Endothelial cell of umbilical vein (primary cell): Measurements from ENCODE around the gene MRPL12. TPM values are rescaled to one million over a fixed set of nuclear protein-coding genes. Genes with fewer than 3 reads are reported as not detected.
A peak's percentile ranks its signal among the peaks of the same experiment; 100 is the strongest.

Experiments used
- BruUV-seq: library from RNA; stranded (reverse); fragments of 400-500 nt; replicated peaks from 2 replicates; lab custom pipeline; 2021; lab: Mats Ljungman, UMichigan
- CTCF ChIA-PET: fragments of 300-600, 350-600 bp; sonication (Branson Sonifier 250); formaldehyde crosslinking; loops from one replicate; lab custom pipeline; 2021; ENCODE audit warnings: antibody characterized with exemption, inconsistent platforms; lab: Charles Lee
- POLR2A ChIA-PET: fragments of 300-600, 350-600 bp; sonication (Branson Sonifier 250); formaldehyde crosslinking; loops from one replicate; lab custom pipeline; 2021; ENCODE audit warnings: antibody characterized with exemption, inconsistent platforms; lab: Charles Lee
- DNase-seq: peaks from one replicate; pipeline ENCODE4 v3.0.0-alpha.2; 2011; ENCODE audit warnings: low read depth, low spot score
- FAIRE-seq: peaks from 2 replicates; lab custom pipeline; 2011; peaks lifted over from hg19 to GRCh38; lab: Jason Lieb, UNC
- H2AFZ ChIP-seq: 2 replicates; pipeline ENCODE4 v1.6.0; 2012; ENCODE audit warnings: low read depth, low read length, control low read depth, inconsistent platforms
- H3K27ac ChIP-seq: 2 replicates; pipeline ENCODE4 v1.5.1; 2011; ENCODE audit warnings: low read depth, mild to moderate bottlenecking, control low read depth, low read length, moderate library complexity; ENCODE audit not compliant: insufficient read depth
- H3K27me3 ChIP-seq, 2 experiments: 2 replicates each; pipeline versions ENCODE4 v1.6.0 to v1.6.1; 2011; ENCODE audit warnings: low read length in 2 of 2, mixed read lengths in 1 of 2; ENCODE audit not compliant: control insufficient read depth in 2 of 2, insufficient read depth in 2 of 2
- H3K36me3 ChIP-seq, 2 experiments: 2 replicates in 1 of 2; 3 replicates in 1 of 2; pipeline ENCODE4 v1.5.1; 2011; ENCODE audit warnings: low read length in 2 of 2, mild to moderate bottlenecking in 1 of 2, moderate library complexity in 1 of 2; ENCODE audit not compliant: control insufficient read depth in 2 of 2, insufficient read depth in 2 of 2; ENCODE audit errors: extremely low read depth in 1 of 2
- H3K4me1 ChIP-seq: 3 replicates; pipeline ENCODE4 v1.5.1; 2011; ENCODE audit warnings: mild to moderate bottlenecking, low read length; ENCODE audit not compliant: control insufficient read depth, insufficient read depth; ENCODE audit errors: extremely low read depth
- H3K4me2 ChIP-seq: 2 replicates; pipeline ENCODE4 v1.6.1; 2011; ENCODE audit warnings: low read length, control low read depth, mixed read lengths; ENCODE audit not compliant: insufficient read depth
- H3K4me3 ChIP-seq, 3 experiments: fragments of 200-600 bp in 1 of 3; sonication (generic), shearing (Covaris generic) in 1 of 3; replicated peaks in 1 of 3; 2 replicates each; pipeline ENCODE4 v1.5.1; 2011 to 2016; ENCODE audit warnings: control low read depth in 3 of 3, low read length in 3 of 3, mild to moderate bottlenecking in 2 of 3, inconsistent platforms in 1 of 3, low read depth in 1 of 3, moderate library complexity in 1 of 3; ENCODE audit not compliant: insufficient read depth in 1 of 3
- H3K79me2 ChIP-seq: 2 replicates; pipeline ENCODE4 v1.6.0; 2012; ENCODE audit warnings: low read length, inconsistent platforms; ENCODE audit not compliant: control insufficient read depth, insufficient read depth
- H3K9ac ChIP-seq: replicated peaks from 2 replicates; pipeline ENCODE3; 2011; ENCODE audit warnings: low read length, control low read depth; ENCODE audit not compliant: insufficient read depth; ENCODE audit errors: extremely low read depth
- H3K9me1 ChIP-seq: replicated peaks from 3 replicates; pipeline ENCODE4 v1.6.0; 2011; ENCODE audit warnings: mild to moderate bottlenecking, low read length; ENCODE audit not compliant: control insufficient read depth, insufficient read depth; ENCODE audit errors: extremely low read depth
- H3K9me3 ChIP-seq: replicated peaks from 2 replicates; pipeline ENCODE4 v1.5.1; 2012; ENCODE audit warnings: low read length, inconsistent platforms; ENCODE audit not compliant: control insufficient read depth, insufficient read depth
- H4K20me1 ChIP-seq: replicated peaks from 2 replicates; pipeline ENCODE3; 2011; ENCODE audit warnings: mild to moderate bottlenecking, low read length; ENCODE audit not compliant: control insufficient read depth, insufficient read depth; ENCODE audit errors: extremely low read depth
- EZH2 ChIP-seq: IDR thresholded peaks from 2 replicates; pipeline ENCODE4 v1.6.1; 2012; ENCODE audit warnings: borderline replicate concordance, low read depth, mild to moderate bottlenecking, moderate library complexity, low read length, inconsistent platforms; ENCODE audit not compliant: severe bottlenecking
- FOS ChIP-seq: IDR thresholded peaks from 2 replicates; pipeline ENCODE4 v1.6.1; 2011; ENCODE audit warnings: mild to moderate bottlenecking, low read length, moderate library complexity, borderline replicate concordance; ENCODE audit not compliant: insufficient read depth
- GATA2 ChIP-seq: IDR thresholded peaks from 2 replicates; pipeline ENCODE4 v1.7.0; 2011; ENCODE audit warnings: low read depth, mild to moderate bottlenecking, moderate library complexity, mixed read lengths, low read length; ENCODE audit not compliant: insufficient read length, insufficient read depth
- JUN ChIP-seq: IDR thresholded peaks from 2 replicates; pipeline ENCODE4 v1.6.1; 2011; ENCODE audit warnings: borderline replicate concordance, low read depth; ENCODE audit not compliant: insufficient read length, insufficient read depth
- MYC ChIP-seq: IDR thresholded peaks from one replicate; pipeline ENCODE4 v1.6.1; 2011; ENCODE audit warnings: mild to moderate bottlenecking, low read depth, low read length
- POLR2A ChIP-seq: IDR thresholded peaks from 2 replicates; pipeline ENCODE4 v1.6.1; 2012; ENCODE audit warnings: low read depth, mild to moderate bottlenecking, control low read depth, low read length
- POLR2AphosphoS5 ChIP-seq: IDR thresholded peaks from 2 replicates; pipeline ENCODE4 v1.6.1; 2012; ENCODE audit warnings: low read depth, mild to moderate bottlenecking, control low read depth, low read length, moderate library complexity; ENCODE audit not compliant: insufficient read depth
- dilution Hi-C: fragments of 300-500 bp; cut with MboI; formaldehyde crosslinking; loops from one replicate; pipeline ENCODE4 v1.15.0; 2019; ENCODE audit warnings: low sequenced_read_pairs; ENCODE audit not compliant: extremely low pct_ligation_motif_present
- intact Hi-C: fragments of 100-400 bp; cut with micrococcal nuclease; formaldehyde crosslinking; loops from one replicate; pipeline ENCODE4 v1.10.0; 2022
- polyA plus RNA-seq, 4 experiments: library from polyadenylated mRNA; depleted of rRNA in 3 of 4; stranded (reverse) in 3 of 4; unstranded in 1 of 4; fragments of >200 nt; gene quantifications; 2 replicates each; pipeline versions ENCODE4 v1.2.1 to v1.2.3, GENCODE V29; 2011 to 2012; ENCODE audit warnings: missing spikeins in 1 of 4
- total RNA-seq: library from RNA; stranded (reverse); gene quantifications from 2 replicates; pipeline ENCODE4 v1.2.3, GENCODE V29; 2021
- TF ChIP-seq, protein P1 (sequence below): IDR thresholded peaks from 2 replicates; pipeline ENCODE4 v1.6.1; 2011; ENCODE audit not compliant: insufficient read depth, insufficient read length
- TF ChIP-seq, protein P2 (sequence below), 2 donors: IDR thresholded peaks; 1 replicate in 1 of 2; 2 replicates in 1 of 2; pipeline ENCODE4 v1.5.1; 2011; ENCODE audit warnings: low read length in 2 of 2, mild to moderate bottlenecking in 2 of 2, moderate library complexity in 2 of 2, control low read depth in 1 of 2, inconsistent platforms in 1 of 2, low read depth in 1 of 2; ENCODE audit not compliant: insufficient read depth in 1 of 2; ENCODE audit errors: extremely low read depth in 1 of 2

MRPL12 gene
- total and polyA plus RNA-seq, 2 donors (not counting 3 experiments of a cell fraction or from before 2014, with no cell fraction given): 91.9 to 99.9 TPM

DNA sequence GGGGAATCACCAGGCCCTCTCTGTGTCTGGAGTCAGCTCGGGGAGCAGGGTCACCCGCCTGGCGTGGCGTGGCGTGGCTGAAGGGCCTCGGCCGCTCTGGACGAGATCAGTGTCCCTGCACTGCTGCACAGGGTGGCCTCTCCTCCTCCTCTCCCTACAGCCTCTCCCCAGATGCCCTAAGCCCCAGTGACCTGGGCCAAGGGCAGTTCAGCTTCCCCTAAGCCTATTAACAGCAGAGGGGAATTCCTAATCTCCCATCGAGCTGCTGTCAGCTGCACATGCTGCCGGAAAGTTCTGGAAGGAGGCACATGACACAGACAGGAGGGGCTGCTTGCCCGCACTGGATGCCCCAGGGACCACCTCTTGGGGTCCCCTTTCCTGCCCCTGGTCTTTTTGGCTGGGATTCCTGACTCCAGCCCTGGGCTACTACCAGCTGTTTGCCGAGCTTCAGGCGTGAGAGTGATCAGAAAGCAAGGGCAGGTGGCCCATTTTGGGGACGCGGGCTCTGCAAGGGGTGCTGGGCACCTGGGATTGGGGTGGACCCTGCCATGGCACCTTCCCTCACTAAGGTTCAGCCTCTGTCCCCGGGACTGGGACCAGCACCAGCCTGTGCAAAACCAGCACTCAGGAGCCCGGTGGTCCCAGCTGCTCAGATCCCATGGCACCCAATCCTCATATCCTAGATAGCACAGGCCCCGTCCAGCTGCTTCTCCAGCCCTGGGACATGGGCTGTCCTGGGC lies 47.6 kb upstream of the MRPL12 start:
- Histone ChIP-seq H3K4me2 (no peak overlapping the region), H3K4me1 (peaks cover 9% of the 10 kb centered on the region), H3K9me3 (no peaks in the 10 kb centered on the region), H3K27me3 (no peaks in the 10 kb centered on the region), H3K79me2 (no peaks in the 10 kb centered on the region), H3K36me3 (no peaks in the 10 kb centered on the region), H4K20me1 (no peaks in the 10 kb centered on the region), H2AFZ (no peak overlapping the region), H3K4me3 (no peak overlapping the region), H3K9ac (no peak overlapping the region), H3K9me1 (no peaks in the 10 kb centered on the region), H3K27ac (no peak overlapping the region)
- dilution Hi-C loops (no loop called here), intact Hi-C loops (no loop called here)
- DNase-seq (no peak), FAIRE-seq (no peak)
- ChIA-PET CTCF (interaction anchor here (1.9 kb wide), 1 partner anchor 21 kb away, joined by 6 read pairs; no protein-coding TSS in a partner anchor), POLR2A (interaction anchor here (2.1 kb wide), 1 partner anchor 19 kb away, joined by 4 read pairs; no protein-coding TSS in a partner anchor)
- no peak for TF ChIP-seq POLR2AphosphoS5
- no peak for TF ChIP-seq FOS
- TF ChIP-seq MYC: no peak
- TF ChIP-seq, protein P1, sequence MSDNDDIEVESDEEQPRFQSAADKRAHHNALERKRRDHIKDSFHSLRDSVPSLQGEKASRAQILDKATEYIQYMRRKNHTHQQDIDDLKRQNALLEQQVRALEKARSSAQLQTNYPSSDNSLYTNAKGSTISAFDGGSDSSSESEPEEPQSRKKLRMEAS: no peak
- no peak for TF ChIP-seq JUN
- BruUV-seq: no TSS peak

DNA sequence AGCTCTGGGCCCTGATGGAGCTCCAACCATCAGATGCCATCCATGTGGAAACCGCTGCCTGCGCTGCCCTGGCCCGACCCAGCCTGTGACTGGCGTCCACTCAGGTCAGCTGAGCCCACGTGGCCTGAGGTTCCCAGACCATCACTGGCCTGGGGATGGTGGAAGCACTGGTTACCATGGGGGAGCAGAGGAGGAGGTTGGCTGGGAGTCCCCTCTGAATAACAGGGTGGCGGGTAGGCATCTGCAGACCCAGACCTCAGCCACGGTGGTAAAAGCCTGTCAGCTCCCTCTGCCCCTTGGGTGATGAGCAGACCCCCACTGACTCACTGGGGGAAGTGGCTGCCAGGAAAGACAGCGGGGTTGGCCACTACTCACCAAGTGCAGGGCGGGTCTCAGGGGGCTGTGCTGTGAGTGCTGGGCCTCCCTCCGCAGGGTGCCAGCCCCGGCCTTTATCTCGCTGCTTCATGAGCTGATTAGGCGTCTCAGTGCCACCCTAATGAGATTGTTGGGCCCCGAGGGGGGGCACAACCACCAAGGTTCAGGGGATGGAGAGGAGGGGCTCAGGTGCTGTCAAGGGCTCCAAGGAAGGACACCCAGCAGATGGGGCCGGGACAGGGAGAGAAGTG lies 46.9 kb upstream of the MRPL12 start, which contains the start of gene PDE6G:
PDE6G (minus strand) TSS at position 425 of the 626 bp plus-strand sequence. CDS start 3,237 bp downstream, outside the sequence.
- intact Hi-C loops (no loop called here), dilution Hi-C loops (no loop called here)
- POLR2A ChIA-PET: interaction anchor here (2.1 kb wide), 1 partner anchor 20 kb away, joined by 4 read pairs; no protein-coding TSS in a partner anchor
- no peak for DNase-seq
- H3K79me2 ChIP-seq: no peaks in the 10 kb centered on the region
- TF ChIP-seq POLR2A (no peak), JUN (no peak), EZH2 (no peak), MYC (no peak), FOS (no peak), GATA2 (no peak), POLR2AphosphoS5 (no peak)
- TF ChIP-seq, protein P1: no peak
- TF ChIP-seq, protein P2, sequence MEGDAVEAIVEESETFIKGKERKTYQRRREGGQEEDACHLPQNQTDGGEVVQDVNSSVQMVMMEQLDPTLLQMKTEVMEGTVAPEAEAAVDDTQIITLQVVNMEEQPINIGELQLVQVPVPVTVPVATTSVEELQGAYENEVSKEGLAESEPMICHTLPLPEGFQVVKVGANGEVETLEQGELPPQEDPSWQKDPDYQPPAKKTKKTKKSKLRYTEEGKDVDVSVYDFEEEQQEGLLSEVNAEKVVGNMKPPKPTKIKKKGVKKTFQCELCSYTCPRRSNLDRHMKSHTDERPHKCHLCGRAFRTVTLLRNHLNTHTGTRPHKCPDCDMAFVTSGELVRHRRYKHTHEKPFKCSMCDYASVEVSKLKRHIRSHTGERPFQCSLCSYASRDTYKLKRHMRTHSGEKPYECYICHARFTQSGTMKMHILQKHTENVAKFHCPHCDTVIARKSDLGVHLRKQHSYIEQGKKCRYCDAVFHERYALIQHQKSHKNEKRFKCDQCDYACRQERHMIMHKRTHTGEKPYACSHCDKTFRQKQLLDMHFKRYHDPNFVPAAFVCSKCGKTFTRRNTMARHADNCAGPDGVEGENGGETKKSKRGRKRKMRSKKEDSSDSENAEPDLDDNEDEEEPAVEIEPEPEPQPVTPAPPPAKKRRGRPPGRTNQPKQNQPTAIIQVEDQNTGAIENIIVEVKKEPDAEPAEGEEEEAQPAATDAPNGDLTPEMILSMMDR (IDR thresholded peaks at IDR 0.05; ENCODE audit: extremely low read depth in 1 of 2, insufficient read depth in 1 of 2, low read depth in 1 of 2, low read length in 2 of 2): no peak
- H3K9me3 ChIP-seq: no peaks in the 10 kb centered on the region
- H4K20me1 ChIP-seq: no peaks in the 10 kb centered on the region
- BruUV-seq: no TSS peak
- H3K4me1 ChIP-seq: peaks cover 9% of the 10 kb centered on the region
- FAIRE-seq: no peak
- no peak within 1 kb of the TSS for H3K4me3 ChIP-seq
- peak within 1 kb of the TSS; percentile 13 for H2AFZ ChIP-seq
- no peak within 1 kb of the TSS for H3K27ac ChIP-seq
- H3K9me1 ChIP-seq: no peaks in the 10 kb centered on the region
- CTCF ChIA-PET: no interaction called here
- no peak within 1 kb of the TSS for H3K9ac ChIP-seq
- H3K27me3 ChIP-seq: no peaks in the 10 kb centered on the region
- no peak within 1 kb of the TSS for H3K4me2 ChIP-seq
- no peaks in the 10 kb centered on the region for H3K36me3 ChIP-seq
